ENCODE data around the gene ATP9A. TPM values are rescaled to one million over a fixed set of nuclear protein-coding genes. Genes with fewer than 3 reads are reported as not detected.
"Not testable (repeated sequence)": the region's sequence is repeated elsewhere in the genome, so short reads cannot be mapped to it uniquely, and the experiment has no call there.

Gene ATP9A
- total RNA-seq, 2 donors from 2014 or later = 0.07 to 4.1 TPM

DNA sequence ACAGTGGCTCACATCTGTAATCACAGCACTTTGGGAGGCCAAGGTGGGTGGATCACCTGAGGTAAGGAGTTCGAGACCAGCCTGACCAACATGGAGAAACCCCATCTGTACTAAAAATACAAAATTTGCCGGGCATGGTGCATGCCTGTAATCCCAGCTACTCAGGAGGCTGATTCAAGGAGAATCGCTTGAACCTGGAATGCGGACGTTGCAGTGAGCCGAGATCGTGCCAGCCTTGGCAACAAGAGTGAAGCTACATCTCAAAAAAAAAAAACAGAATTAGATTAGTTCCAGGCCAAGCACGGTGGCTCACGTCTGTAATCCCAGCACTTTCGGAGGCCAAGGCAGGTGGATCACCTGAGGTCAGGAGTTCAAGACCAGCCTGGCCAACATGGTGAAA, 2.8 kb downstream of the ATP9A start:
- H3K27ac Mint-ChIP-seq; ATAC-seq; H3K9me3 Mint-ChIP-seq; DNase-seq (ENCODE audit: low spot score in 2 of 2): not testable (repeated sequence)
- H3K36me3 Mint-ChIP-seq = peaks cover 8 to 12% of the 10 kb centered on the region in 2 donors

DNA sequence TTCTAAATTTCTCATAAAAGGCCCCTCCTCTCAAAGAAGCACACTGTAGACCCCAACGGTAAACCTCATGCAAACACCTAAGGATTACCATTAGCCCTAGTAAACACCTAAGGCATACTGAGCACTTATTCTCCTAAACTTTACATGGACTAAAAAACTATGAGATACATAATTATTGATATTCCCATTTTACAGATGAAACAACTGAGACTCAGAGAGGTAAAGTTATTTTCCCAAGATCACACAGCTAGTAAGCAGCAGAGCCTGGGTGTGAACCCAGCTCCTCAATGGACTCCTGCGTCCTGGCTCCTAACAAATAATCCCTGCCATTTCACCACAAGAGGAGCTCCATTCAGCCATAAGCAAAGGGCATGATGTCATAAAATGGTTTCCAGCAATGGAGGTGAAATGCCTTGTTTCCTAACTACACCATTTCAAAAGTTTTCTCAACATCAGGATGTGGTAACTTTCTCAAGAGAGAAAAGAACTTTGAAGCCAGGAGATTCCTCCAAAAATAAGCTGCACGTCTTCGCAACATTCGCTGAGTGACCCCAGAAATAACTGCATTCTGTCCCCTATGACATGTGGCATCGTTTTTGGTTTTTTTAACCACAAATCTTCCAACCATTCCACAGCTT, 4.1 kb downstream of the ATP9A start:
- DNase-seq (ENCODE audit: low spot score in 2 of 2) (no peak), ATAC-seq (no peak)
- Mint-ChIP-seq H3K36me3 (peaks cover 6% of the 10 kb centered on the region in 2 donors), H3K9me3 (no peaks in the 10 kb centered on the region), H3K27ac (no peak overlapping the region)

DNA sequence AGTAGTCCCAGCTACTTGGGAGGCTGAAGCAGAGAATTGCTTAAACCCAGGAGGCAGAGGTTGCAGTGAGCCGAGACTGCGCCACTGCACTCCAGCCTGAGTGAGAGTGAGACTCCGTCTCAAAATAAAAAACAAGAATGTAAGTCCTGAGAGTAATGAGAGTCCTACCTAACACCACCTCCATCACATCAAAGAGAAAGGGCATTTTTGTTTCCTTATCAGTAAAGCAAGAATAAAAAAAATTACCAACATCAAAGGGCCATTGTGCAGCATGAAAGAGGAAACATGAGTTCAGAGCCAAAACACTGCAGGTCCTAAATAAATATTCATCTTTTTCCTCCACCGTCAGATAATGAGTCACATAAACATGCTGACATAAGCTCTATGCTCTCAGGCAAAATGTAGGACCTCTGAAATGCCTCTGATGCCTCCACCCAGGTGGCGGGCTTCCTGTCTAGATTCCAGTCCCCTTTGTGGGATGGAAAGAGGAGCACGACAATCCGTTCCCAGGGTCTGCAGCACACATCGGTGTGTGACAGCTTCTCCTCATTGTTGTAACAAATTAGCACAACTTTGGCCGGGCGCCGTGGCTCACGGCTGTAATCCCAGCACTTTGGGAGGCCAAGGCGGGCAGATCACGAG, 7.2 kb downstream of the ATP9A start:
- no peak for ATAC-seq
- Mint-ChIP-seq H3K27ac (no peak overlapping the region), H3K36me3 (no peaks in the 10 kb centered on the region), H3K9me3 (no peaks in the 10 kb centered on the region)
- no peak for DNase-seq (ENCODE audit: low spot score in 2 of 2)

DNA sequence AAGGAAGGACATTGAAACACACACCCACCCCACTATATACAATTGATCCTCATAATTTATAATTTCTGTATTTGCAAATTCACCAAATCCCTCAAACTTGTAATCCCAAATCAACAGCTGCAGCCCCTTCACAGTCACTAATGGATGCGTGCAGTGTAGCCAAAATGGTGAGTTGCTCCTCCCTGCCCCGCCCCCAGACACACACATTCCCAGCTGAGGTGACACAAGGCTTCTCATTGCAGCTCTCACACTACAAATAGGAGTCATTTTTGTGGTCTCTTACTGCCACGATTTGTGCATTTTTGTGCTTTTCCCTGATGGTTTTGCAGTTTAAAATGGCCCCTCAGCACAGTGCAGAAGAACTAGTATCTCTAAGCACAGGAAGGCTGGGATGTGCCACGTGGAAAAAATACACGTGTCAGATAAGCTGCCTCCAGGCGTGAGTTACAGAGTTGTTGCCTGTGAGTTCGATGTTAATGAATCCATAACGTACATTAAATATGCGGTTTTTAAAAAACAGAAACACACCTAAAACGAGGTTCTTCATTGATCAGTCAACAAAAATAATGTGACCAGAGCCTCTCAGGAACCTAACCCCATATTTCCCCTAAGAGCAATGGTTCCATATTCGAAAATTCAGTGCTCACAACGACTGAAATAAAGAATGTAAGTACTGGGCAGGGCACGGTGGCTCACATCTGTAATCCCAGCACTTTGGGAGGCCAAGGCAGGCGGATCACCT, 8.2 kb downstream of the ATP9A start:
- DNase-seq (ENCODE audit: low spot score in 2 of 2) (no peak), ATAC-seq (no peak)
- Mint-ChIP-seq H3K27ac (no peak overlapping the region), H3K36me3 (no peaks in the 10 kb centered on the region), H3K9me3 (no peaks in the 10 kb centered on the region)

DNA sequence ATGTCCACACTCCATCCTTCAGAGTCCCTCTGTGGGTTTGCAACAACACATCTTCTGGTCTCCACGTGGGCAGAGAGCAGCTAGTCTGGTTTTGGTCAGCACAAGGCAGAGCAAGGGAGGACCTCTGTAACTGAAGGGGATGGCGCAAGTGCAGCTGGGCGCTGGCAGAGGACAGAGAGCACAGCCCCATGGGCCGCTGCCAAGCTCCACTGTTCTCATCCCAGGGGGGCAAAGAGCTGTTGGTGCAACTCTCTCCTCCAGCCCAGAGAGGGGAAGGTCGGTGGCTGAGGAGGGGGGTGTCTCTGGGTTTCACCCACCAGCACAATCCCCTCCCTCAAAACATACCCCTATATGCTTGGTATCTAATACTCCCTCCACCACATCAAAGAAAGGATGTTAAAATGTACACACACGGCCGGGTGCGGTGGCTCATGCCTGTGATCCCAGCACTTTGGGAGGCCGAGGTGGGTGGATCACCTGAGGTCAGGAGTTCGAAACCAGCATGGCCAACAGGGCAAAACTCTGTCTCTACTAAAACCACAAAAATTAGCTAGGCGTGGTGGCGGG, 9.1 kb downstream of the ATP9A start:
- DNase-seq (ENCODE audit: low spot score in 2 of 2) = no peak
- Mint-ChIP-seq H3K9me3 (no peaks in the 10 kb centered on the region), H3K27ac (no peak overlapping the region), H3K36me3 (no peaks in the 10 kb centered on the region)
- ATAC-seq = no peak

DNA sequence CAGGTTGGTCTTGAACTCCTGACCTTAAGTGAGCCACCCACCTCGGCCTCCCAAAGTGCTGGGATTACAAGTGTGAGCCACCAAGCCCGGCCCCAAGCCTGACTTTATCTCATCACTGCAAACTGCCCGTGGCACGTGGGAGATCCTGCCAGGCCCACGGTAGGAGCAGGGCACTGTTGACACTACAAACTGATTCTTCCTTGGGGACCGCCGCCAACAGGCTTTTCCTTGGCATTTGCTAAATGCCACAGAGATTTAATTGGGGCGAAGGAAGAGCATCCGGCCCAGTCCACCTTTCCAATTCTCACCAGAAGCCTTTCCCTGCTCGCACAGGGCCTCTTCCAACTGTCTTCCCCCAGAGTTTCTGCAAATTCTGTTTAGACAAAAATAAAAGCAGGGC, 11.0 kb downstream of the ATP9A start:
- Mint-ChIP-seq H3K27ac (no peak overlapping the region), H3K36me3 (no peaks in the 10 kb centered on the region), H3K9me3 (no peaks in the 10 kb centered on the region)
- DNase-seq (ENCODE audit: low spot score in 2 of 2) (no peak), ATAC-seq (no peak)

DNA sequence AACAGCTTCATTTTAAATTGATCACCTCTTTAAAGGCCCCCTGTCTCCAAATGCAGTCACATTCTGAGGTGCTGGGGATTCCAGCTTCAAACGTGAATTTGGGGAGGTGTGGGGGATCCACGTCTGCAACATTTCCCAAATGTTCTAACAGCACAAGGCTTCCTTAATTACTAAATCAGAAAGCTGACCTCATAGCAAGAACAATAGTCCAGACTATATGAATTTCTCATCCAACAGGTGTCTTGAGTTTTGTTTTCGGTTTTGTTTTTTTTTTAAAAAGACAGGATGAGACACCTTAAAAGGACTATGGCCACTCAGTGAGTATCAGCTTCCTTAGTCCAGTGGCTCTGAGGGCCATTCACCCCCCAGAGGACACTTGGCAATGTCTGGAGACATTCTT, 11.5 kb downstream of the ATP9A start:
- DNase-seq (ENCODE audit: low spot score in 2 of 2) (no peak), ATAC-seq (no peak)
- H3K36me3 Mint-ChIP-seq = no peaks in the 10 kb centered on the region
- no peaks in the 10 kb centered on the region for H3K9me3 Mint-ChIP-seq
- H3K27ac Mint-ChIP-seq = peak overlapping the region in 1 of 2 donors; percentile 85

DNA sequence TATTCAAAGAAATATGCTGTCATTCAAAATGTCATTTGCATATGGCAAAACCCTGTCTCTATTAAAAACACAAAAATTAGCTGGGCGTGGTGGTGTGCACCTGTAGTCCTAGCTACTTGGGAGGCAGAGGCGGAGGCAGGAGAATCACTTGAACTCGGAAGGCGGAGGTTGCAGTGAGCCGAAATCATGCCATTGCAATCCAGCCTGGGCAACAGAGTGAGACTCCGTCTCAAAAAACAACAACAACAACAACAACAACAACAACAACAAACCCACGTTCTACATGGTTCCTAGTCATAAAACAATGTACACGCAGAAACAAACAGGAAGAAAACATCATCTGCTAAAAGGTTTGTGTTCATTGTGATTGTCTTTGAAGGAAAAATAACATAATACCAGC, 15.0 kb downstream of the ATP9A start:
- not testable (repeated sequence) for DNase-seq (ENCODE audit: low spot score in 2 of 2); H3K27ac Mint-ChIP-seq

DNA sequence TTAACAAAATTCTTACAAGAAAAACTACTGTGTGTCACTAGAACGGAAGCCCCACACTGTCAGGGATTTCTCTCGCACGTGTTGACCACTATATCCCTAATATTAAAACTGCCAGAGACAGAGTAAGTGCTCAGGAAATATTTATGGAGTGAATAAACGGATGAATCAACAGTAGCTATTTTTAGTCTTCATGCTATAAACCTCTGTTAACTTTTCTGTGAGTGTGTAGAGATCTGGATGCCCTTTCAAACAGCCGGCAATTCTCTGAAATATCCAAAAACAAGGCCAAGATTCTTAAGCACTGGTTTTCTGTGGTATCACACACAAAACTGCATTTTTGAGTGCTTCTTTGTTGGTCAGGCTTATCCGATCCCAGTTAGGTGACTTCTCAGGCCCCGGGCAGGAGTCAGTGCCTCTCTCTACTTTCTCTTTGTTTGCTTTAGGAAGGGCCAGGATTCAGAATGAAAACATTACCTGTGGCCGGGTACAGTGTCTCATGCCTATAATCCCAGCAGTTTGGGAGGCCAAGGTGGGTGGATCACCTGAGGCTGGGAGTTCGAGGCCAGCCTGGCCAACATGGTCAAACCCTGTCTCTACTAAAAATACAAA, 15.7 kb downstream of the ATP9A start:
- no peaks in the 10 kb centered on the region for H3K9me3 Mint-ChIP-seq
- no peaks in the 10 kb centered on the region for H3K36me3 Mint-ChIP-seq
- no peak for ATAC-seq
- no peak for DNase-seq (ENCODE audit: low spot score in 2 of 2)
- no peak overlapping the region for H3K27ac Mint-ChIP-seq

More for the DNA sequence above, 15.0 kb downstream of the ATP9A start:
- not testable (repeated sequence) for H3K9me3 Mint-ChIP-seq, ATAC-seq, H3K36me3 Mint-ChIP-seq

DNA sequence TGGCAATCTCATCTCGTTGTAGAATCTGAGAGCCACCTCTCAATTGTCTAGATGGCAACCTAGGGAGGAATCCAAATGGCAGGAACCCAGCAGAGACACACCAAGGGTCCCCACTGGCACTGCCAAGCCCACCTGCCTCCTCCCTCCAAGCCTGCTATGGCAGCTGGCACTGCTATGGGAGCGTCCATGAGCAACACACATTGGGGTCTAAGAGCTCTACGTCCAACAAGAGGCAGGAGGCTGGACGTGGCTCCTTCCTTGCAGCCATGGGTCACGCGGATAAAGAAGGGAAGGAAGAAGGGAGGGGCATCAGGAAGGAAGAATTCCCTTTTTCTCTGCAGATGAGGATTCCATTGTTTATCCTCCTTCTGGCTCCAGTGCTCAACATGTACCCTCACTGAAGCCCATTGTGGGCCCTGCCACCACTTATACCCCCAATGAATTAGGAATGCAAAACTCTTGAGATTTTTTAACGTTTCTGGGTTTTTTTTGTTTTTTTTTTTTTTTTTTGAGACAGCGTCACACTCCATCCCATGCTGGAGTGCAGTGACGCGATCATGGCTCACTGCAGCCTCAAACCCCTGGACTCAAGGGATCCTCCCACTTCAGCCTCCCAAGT, 17.3 kb downstream of the ATP9A start:
- Mint-ChIP-seq H3K27ac (no peak overlapping the region), H3K9me3 (no peaks in the 10 kb centered on the region), H3K36me3 (no peaks in the 10 kb centered on the region)
- no peak for ATAC-seq
- no peak for DNase-seq (ENCODE audit: low spot score in 2 of 2)

DNA sequence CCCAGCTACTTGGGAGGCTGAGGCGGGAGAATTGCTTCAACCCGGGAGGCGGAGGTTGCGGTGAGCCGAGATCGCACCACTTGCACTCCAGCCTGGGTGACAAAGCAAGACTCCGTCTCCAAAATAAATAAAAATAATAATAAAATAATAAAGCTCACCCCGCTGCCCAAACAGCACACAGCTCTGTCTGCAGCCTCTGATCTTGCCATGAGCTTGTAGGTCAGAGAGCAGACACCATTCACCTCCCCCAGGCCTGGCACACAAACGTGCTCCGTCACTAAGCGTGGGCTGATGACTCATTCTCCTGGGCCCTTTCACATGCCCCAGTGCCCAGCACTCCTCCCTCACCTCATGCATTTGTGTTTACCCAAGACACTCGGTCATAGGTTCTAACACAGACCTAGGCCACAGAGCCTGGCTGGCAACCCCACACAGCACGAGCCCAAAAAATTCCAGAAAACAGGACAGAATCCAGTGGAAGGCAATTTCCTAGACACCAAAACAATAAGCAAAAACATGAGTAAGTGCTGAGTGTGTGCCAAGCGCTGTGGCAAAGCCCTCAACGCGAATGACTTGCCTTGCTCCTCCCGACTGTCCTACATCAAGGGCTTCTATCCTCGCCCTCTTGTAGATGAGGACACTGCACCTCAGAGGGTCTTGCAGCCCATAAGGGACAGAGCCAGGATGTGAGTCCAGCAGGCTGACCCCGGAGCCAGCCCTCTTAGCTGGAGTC, 18.0 kb downstream of the ATP9A start:
- no peak overlapping the region for H3K27ac Mint-ChIP-seq
- H3K9me3 Mint-ChIP-seq = no peaks in the 10 kb centered on the region
- H3K36me3 Mint-ChIP-seq = no peaks in the 10 kb centered on the region
- peak; percentile 61 to 74 for ATAC-seq
- DNase-seq (ENCODE audit: low spot score in 2 of 2) = no peak

DNA sequence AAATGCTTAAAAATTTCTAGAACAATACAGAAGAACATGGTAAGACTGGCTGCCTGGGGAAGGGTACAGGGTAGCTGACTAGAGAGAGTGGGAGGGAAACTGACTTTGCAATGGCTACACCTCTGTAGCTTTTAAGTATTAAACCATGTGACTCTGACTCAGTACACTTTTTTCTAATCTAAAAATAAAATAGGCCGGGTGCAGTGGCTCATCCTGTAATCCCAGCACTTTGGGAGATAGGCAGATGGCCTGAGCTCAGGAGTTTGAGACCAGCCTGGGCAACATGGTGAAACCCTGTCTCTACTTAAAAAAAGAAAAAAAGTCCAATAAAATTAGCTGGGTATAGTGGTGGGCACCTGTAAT, 18.5 kb downstream of the ATP9A start:
- no peak for DNase-seq (ENCODE audit: low spot score in 2 of 2)
- Mint-ChIP-seq H3K27ac (no peak overlapping the region), H3K9me3 (no peaks in the 10 kb centered on the region), H3K36me3 (no peaks in the 10 kb centered on the region)
- no peak for ATAC-seq

DNA sequence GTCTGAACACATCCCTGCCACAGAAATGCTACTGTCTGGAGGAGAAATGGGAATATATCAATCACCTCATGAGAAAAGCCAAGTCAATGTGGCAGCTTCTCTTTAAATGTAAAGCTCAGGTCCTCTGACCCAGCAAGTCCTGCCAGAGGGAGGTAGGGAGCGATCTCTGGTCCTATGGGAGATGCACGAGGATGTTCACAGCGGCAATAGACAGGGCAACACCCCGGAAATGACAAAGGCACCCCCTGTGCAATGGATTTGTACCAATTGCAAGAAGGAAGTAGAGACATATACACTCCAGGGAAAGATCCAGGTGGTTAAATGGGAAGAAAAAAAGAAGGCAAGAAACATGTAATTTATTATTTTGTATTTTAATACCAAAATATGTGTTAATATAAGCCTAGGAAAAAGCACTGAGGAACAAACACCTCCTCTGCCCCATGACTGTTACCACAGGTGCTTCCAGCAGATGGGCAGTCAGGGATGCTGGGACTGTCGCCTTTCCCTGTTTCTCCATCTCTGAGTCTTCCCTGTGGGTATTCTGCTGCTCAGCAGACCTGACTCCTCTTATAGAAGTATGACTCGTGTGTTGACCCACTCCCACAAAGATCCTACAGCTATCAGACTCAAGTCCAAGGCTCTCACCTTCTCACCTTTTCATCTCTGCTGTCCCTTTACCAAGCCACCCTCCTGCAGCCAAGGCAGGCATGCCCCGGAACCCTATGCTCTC, 20.8 kb downstream of the ATP9A start:
- Mint-ChIP-seq H3K27ac (no peak overlapping the region), H3K36me3 (no peaks in the 10 kb centered on the region), H3K9me3 (no peaks in the 10 kb centered on the region)
- ATAC-seq (no peak), DNase-seq (ENCODE audit: low spot score in 2 of 2) (no peak)

DNA sequence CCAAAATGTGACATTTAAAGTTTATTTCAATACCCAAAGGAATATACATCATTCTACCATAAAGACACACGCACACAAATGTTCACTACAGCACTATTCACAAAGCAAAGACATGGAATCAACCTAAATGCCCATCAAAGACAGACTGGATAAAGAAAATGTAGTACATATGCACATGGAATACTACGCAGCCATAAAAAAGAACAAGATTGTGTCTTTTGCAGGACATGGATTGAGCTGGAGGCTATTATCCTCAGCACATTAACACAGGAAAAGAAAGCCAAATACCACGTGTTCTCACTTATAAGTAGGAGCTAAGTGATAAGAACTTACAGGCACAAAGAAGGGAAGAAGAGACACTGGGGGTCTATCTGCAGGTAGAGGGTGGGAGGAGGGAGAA, 22.4 kb downstream of the ATP9A start:
- DNase-seq (ENCODE audit: low spot score in 2 of 2) (no peak), ATAC-seq (no peak)
- Mint-ChIP-seq H3K36me3 (no peaks in the 10 kb centered on the region), H3K27ac (no peak overlapping the region), H3K9me3 (no peaks in the 10 kb centered on the region)

DNA sequence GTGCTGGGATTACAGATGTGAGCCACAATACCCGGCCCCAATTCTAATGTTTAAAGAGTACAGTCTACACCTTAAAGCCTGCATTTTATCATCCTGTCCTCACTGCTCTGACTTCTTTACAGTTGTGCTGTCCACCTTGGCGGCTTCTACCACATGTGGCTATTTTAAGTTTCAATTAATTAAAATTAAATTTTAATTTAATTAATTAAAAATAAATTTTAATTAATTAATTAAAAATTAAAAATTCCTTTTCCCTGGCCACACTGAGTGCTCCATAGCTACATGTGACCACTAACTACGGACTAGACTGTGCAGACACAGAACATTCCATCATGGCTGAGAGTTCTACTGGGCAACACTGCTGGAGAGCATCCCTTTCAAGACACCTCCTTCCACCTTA, 27.4 kb downstream of the ATP9A start:
- Mint-ChIP-seq H3K27ac (no peak overlapping the region), H3K9me3 (no peaks in the 10 kb centered on the region), H3K36me3 (no peaks in the 10 kb centered on the region)
- no peak for ATAC-seq
- DNase-seq (ENCODE audit: low spot score in 2 of 2) = no peak

DNA sequence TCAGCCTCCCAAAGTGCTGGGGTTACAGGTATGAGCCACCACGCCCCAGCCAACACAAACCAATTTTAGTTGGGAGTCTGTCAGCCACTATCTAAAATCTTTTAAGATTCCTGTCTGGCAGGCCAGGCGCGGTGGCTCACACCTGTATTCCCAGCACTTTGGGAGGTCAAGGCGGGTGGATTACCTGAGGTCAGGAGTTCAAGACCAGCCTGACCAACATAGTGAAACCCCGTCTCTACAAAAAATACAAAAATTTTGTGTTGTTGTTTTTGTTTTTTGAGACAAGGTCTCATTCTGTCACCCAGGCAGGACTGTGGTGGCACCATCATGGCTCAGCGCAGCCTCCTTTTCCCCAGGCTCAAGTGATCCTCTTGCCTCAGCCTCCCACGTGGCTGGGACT, 27.9 kb downstream of the ATP9A start:
- ATAC-seq; DNase-seq (ENCODE audit: low spot score in 2 of 2); H3K27ac Mint-ChIP-seq; H3K9me3 Mint-ChIP-seq; H3K36me3 Mint-ChIP-seq: not testable (repeated sequence)
